Glomerular endothelial cell (primary cell): ENCODE measurements around the gene CASQ2. TPM values are rescaled to one million over a fixed set of nuclear protein-coding genes. Genes with fewer than 3 reads are reported as not detected.

Source experiments
- DNase-seq: peaks from one replicate; pipeline ENCODE4 v3.0.0-alpha.2; 2011; ENCODE audit warnings: low read depth, low spot score; ENCODE audit errors: extremely low read depth
- total RNA-seq: library from RNA; depleted of rRNA; stranded (reverse); fragments of >200 nt; gene quantifications from 2 replicates; pipeline ENCODE4 v1.2.3, GENCODE V29; 2015

Gene CASQ2
- total RNA-seq, 1 donor from 2014 or later, result not detected

DNA sequence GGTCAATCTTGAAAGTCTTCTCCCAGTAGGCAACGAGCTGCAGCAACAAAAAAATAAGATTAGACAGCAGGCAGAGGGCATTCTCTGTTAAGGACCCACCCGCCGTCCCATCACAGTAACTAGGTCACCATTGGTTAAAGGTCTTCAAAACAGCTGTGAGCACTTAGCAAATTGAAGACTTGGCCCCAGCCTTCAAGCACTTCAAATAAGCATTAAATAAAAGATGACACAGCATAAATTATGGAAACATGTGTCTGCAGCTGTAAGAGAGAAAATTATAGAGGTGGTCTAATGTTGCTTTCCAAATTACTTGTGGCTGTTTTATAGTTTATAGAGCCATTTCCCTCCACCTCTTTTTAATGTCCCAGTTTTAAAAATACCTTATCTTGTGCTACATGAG lies 65.6 kb downstream of the CASQ2 start:
- no peak for DNase-seq

DNA sequence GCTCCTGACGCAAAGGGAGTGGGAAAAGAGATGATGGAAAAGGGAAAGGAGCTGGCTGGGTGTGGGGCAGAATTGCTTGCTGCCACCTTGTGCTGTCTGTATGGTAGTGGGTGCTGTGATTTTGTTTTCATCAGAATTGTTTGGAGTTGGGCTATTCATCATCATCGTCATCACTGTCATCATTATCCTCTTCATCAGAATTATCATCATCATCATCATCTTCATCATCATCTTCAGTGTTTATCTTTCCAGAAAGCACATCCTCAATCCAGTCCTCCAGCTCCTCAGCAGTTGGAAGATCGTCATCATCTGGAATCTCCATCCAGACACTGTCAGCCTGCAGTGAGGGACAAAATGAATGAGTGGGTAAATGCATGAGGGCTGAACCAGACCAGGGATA lies 67.4 kb downstream of the CASQ2 start:
- DNase-seq, result no peak

DNA sequence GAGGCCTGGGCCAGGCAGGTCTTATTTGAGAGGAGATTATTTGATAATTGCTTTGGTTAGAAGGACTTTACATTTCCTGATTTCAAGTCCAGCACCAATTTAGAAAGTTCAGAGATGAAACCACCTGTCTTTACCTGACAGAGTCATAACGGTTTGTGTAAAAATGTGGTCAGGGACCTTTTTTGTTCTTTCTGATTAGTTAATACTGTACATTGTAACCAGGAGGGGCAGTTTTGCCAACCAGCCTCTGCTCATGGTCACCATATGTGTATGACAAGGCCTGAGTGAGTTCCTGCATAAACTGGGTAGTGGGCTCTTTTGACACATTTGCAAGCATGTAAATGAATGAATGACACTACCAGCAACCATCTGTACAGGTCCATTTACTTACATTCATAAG lies 70.9 kb downstream of the CASQ2 start:
- no peak for DNase-seq

- no peak for DNase-seq
Observed at GRCh38 chr1:115694805-115695204, 73.7 kb downstream of the CASQ2 start.

DNA sequence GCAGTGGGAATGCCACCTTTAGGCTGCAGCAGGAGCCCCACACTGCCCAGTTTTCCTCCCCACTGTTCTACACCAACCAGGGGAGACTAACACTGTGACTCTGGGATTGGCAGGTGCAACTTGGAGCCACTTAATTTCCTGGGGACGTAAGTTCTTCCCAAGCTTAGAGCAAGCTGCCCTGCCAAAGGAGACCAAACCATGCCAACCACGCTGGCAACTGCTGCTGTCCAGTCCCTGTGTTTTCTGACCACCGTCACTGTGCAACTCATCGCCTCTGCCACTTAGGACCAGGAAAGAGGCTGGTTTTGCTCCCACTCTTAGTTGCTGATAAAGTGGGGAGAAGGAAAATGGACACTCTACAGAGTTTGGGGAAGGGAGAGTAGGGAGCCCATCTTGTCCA lies 76.3 kb downstream of the CASQ2 start:
- no peak for DNase-seq

GRCh38 chr1:115690972-115691371 lies 77.5 kb downstream of the CASQ2 start:
- no peak for DNase-seq

- DNase-seq, result no peak
Observed at GRCh38 chr1:115687744-115688143, 80.8 kb downstream of the CASQ2 start.

DNA sequence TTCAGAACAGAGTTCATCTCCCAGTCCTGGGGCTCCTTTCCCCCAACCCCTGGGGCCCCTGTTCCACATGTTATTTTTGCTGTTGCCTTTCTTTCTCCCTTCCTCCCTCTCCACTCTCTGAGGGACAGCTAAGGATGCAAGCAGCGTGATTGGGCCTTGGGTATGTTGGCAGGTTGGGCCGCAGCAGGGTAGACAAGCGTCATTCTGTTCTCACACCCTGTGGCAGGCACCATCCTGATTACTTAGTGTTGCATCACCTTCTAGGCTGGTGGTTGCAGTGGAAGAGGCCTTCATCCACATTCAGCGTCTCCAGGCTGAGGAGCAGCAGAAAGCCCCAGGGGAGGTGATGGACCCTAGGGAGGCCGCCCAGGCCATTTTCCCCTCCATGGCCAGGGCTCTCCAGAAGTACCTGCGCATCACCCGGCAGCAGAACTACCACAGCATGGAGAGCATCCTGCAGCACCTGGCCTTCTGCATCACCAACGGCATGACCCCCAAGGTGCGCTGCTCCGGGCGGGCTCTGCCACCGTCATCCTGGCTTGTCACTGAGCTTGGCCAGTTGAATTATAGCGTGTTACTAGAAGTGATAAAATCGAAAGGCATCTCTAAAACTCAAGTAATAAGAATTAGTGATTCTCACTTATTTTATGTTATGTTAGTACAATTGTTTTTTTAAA lies 83.3 kb downstream of the CASQ2 start:
- DNase-seq, result no peak

DNA sequence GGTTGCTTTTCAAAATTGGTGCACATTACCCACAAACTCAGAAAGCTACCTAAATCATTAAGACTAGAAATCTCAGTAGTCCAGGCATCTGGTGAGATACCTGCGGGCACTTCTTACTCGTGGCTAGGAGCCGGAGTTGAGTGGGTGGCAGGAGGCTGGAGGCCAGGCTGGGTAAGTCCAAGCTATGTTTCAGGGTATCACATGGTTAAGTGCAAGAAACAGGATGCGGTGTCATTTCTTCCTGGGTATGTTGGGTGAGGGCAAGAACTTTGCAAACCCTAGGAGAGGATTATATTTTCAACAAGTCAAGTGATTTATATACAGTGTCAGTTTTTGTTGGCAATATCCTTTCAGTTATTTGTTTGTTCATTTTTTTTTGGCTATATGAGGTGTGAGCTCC lies 85.7 kb downstream of the CASQ2 start:
- DNase-seq, result no peak

DNA sequence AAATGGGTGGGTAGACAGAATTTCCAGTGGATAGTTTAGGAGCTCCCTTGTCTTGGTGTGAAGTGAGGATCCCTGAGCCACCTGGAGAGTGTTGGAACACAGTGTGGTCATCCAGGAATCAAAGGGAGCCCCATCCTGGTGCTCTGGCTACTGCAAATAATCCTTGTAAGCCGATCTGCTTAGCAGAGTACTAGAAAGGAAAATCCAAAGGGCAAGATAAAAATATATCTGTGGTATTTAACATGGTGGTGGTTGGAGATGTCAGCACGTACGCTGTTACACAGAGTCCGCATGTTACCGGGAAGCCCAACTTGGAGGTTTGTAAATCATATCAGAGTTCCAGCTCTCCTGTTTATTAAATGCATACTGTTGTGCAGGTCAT lies 87.8 kb downstream of the CASQ2 start:
- no peak for DNase-seq

- DNase-seq, result no peak
Observed at GRCh38 chr1:115679141-115679611, 89.3 kb downstream of the CASQ2 start.

- DNase-seq, result no peak
Observed at GRCh38 chr1:115678141-115678540, 90.4 kb downstream of the CASQ2 start.

DNA sequence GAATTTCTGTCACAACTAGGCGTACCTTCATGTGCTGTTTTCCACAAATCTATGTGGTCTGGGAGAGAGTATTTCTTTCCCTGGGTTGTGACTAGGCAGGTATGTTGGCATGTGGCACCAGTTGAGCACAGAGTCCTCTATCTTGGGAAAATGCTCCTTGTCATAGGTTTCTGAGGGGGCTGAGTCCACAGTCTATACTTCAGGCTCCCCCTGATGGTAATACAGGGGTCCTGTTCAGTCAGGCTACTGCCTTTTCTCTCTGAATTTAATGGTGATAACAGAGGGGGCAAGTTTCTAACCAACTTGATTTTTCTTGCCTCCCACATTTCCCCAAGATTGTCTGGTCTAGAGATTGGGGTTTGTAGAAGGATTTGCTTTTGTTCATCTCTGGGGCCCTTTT lies 90.9 kb downstream of the CASQ2 start:
- DNase-seq, result no peak

GRCh38 chr1:115677182-115677555 lies 91.3 kb downstream of the CASQ2 start:
- no peak for DNase-seq

DNA sequence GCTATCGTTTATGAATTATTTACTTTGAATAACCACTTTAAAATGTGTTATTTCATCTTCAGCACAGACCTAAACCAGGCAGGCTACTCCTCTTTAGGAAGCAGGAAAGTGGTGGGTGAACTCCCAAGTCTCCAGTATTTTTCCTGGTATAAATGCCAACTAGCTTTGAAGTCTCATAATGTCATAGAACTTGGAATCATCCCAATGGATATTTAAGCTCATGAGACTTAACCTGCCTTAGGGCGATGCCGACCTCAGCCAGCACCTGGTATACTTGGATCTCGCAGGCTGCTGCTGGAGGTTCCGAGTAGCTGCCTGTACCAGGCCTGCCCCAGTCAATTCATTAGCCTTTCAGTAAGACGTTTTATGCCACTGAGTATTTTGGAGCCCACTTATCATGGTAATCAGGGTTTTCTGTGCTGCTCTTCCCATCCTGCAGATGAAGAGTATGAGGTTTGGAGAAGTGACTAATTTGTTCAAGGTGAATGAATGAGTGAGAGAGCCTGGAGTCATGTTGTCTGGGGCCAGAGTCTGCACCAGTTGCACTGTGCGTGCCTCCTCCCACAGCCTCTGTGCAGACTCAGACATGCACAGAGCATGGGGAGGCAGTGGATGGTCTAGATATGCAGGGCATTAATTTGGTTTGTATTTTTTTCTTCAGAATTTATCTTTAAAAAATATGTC lies 91.9 kb downstream of the CASQ2 start:
- no peak for DNase-seq

GRCh38 chr1:115672224-115673009 lies 96.1 kb downstream of the CASQ2 start:
- DNase-seq, result no peak

- DNase-seq, result no peak
Observed at GRCh38 chr1:115671176-115671934, 97.2 kb downstream of the CASQ2 start.

DNA sequence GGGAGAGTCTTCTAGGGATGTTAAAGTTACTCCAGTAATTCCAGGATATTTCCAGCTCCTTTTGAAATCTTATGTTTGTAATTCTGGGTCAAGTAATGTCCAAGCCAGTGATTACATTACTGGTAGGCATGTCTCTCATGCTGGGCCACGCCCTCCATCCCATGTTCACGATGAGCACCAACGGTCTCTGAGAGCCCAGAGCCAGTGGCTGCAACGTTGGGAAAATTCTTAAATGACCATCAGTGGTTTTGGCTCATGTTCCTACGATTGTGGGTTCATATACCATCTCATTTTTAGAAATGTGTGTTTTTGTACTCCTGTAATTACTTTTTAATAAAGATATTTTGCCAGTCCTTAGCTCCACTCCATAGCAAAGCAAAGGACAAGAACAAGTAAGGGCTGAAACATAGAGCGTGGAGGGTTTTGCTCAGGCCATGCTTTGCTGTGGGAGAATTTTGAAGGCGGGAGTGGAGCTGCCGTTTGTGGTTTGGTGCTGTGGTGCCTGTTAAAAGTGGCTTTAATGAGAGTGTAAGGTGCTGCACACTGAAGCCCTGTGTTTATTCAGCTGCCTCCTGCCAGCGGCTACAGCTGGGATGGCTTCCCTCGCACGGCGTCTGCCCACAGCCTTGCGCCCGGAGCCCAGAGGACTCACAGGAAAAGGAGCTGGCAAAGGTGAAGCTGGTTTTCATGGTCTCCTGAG lies 97.9 kb downstream of the CASQ2 start:
- DNase-seq, result no peak

DNA sequence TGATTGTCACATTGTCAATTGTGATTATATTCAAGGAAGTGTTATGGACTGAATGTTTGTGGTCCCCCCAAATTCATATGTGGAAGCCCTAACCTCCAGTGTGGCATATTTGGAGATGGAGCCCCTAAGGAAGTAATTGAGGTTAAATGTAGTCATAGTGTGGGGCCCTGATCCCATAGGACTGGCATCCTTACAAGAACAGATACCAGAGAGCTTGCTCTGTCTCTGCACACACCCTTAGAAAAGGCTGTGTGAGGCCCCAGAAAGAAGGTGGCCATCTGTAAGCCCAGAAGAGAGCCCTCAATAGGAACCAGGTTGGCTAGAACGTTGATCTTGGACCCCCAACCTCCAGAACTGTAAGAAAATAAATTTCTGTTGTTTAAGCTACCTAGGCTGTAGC lies 98.6 kb downstream of the CASQ2 start:
- no peak for DNase-seq

GRCh38 chr1:115669002-115669673 lies 99.4 kb downstream of the CASQ2 start:
- DNase-seq, result no peak
